ENCODE measurements around the gene SHE. TPM values are rescaled to one million over a fixed set of nuclear protein-coding genes. Genes with fewer than 3 reads are reported as not detected.

SHE gene
- total RNA-seq, 1 donor from 2014 or later: 79.3 TPM

GRCh38 chr1:154453574-154454352 lies 48.4 kb downstream of the SHE start:
- no peak overlapping the region for H3K4me3 Mint-ChIP-seq (ENCODE audit: unreplicated experiment)
- peaks cover 5% of the 10 kb centered on the region for H3K4me1 Mint-ChIP-seq (ENCODE audit: unreplicated experiment)
- H3K27ac Mint-ChIP-seq (ENCODE audit: unreplicated experiment): no peak overlapping the region
- peaks cover 4% of the 10 kb centered on the region for H3K27me3 Mint-ChIP-seq (ENCODE audit: unreplicated experiment)
- peaks cover 3% of the 10 kb centered on the region for H3K36me3 Mint-ChIP-seq (ENCODE audit: low read depth, unreplicated experiment)
- TF ChIP-seq CTCF (IDR thresholded peaks at IDR 0.05; ENCODE audit: unreplicated experiment): no peak
- no peaks in the 10 kb centered on the region for H3K9me3 Mint-ChIP-seq (ENCODE audit: unreplicated experiment)
- DNase-seq (ENCODE audit: low spot score): no peak

GRCh38 chr1:154453161-154453560 lies 49.1 kb downstream of the SHE start:
- no peaks in the 10 kb centered on the region for H3K9me3 Mint-ChIP-seq (ENCODE audit: unreplicated experiment)

GRCh38 chr1:154448331-154448811 lies 53.8 kb downstream of the SHE start:
- Mint-ChIP-seq H3K9me3 (ENCODE audit: unreplicated experiment) (no peaks in the 10 kb centered on the region), H3K27ac (ENCODE audit: unreplicated experiment) (no peak overlapping the region), H3K4me1 (ENCODE audit: unreplicated experiment) (peaks cover 2% of the 10 kb centered on the region), H3K27me3 (ENCODE audit: unreplicated experiment) (no peaks in the 10 kb centered on the region), H3K36me3 (ENCODE audit: low read depth, unreplicated experiment) (peaks cover 3% of the 10 kb centered on the region), H3K4me3 (ENCODE audit: unreplicated experiment) (no peak overlapping the region)
- no peak for TF ChIP-seq CTCF (IDR thresholded peaks at IDR 0.05; ENCODE audit: unreplicated experiment)
- DNase-seq (ENCODE audit: low spot score): no peak

More at GRCh38 chr1:154453161-154453560, 49.1 kb downstream of the SHE start:
- Mint-ChIP-seq H3K27ac (ENCODE audit: unreplicated experiment) (no peak overlapping the region), H3K4me3 (ENCODE audit: unreplicated experiment) (no peak overlapping the region), H3K36me3 (ENCODE audit: low read depth, unreplicated experiment) (peaks cover 3% of the 10 kb centered on the region), H3K4me1 (ENCODE audit: unreplicated experiment) (peaks cover 5% of the 10 kb centered on the region), H3K27me3 (ENCODE audit: unreplicated experiment) (peaks cover 4% of the 10 kb centered on the region)
- DNase-seq (ENCODE audit: low spot score): no peak
- TF ChIP-seq CTCF (IDR thresholded peaks at IDR 0.05; ENCODE audit: unreplicated experiment): no peak

- Mint-ChIP-seq H3K27me3 (ENCODE audit: unreplicated experiment) (no peaks in the 10 kb centered on the region), H3K4me1 (ENCODE audit: unreplicated experiment) (peaks cover 4% of the 10 kb centered on the region), H3K4me3 (ENCODE audit: unreplicated experiment) (no peak overlapping the region), H3K9me3 (ENCODE audit: unreplicated experiment) (no peaks in the 10 kb centered on the region), H3K36me3 (ENCODE audit: low read depth, unreplicated experiment) (peaks cover under 1% of the 10 kb centered on the region), H3K27ac (ENCODE audit: unreplicated experiment) (no peak overlapping the region)
- TF ChIP-seq CTCF (IDR thresholded peaks at IDR 0.05; ENCODE audit: unreplicated experiment): no peak
- DNase-seq (ENCODE audit: low spot score): no peak
Observed at GRCh38 chr1:154446789-154447188, 55.4 kb downstream of the SHE start.

- no peak for TF ChIP-seq CTCF (IDR thresholded peaks at IDR 0.05; ENCODE audit: unreplicated experiment)
- no peaks in the 10 kb centered on the region for H3K36me3 Mint-ChIP-seq (ENCODE audit: low read depth, unreplicated experiment)
- no peak for DNase-seq (ENCODE audit: low spot score)
- peaks cover 5% of the 10 kb centered on the region for H3K4me1 Mint-ChIP-seq (ENCODE audit: unreplicated experiment)
- H3K27ac Mint-ChIP-seq (ENCODE audit: unreplicated experiment): no peak overlapping the region
- H3K9me3 Mint-ChIP-seq (ENCODE audit: unreplicated experiment): no peaks in the 10 kb centered on the region
- H3K27me3 Mint-ChIP-seq (ENCODE audit: unreplicated experiment): peaks cover 2% of the 10 kb centered on the region
- H3K4me3 Mint-ChIP-seq (ENCODE audit: unreplicated experiment): no peak overlapping the region
Observed at GRCh38 chr1:154446292-154446691, 55.9 kb downstream of the SHE start.

Data from endothelial cell (in vitro differentiated cells).